ENCODE results near the gene NOL3. TPM values are rescaled to one million over a fixed set of nuclear protein-coding genes. Genes with fewer than 3 reads are reported as not detected.

Gene NOL3
- total and polyA plus RNA-seq, 12 donors: 36.4 to 168 (median 110) TPM

GRCh38 chr16:67196881-67197280 lies 26.5 kb downstream of the NOL3 start:
- Histone ChIP-seq H3K9me3 (replicated peaks in 1 of 3) (no peaks in the 10 kb centered on the region), H3K4me1 (replicated peaks in 1 of 2) (peaks cover 11 to 23% of the 10 kb centered on the region in 2 donors), H3K27me3 (no peaks in the 10 kb centered on the region), H3K27ac (no peak overlapping the region), H3K4me3 (no peak overlapping the region), H3K36me3 (replicated peaks in 1 of 2) (peaks cover 0 to 51% of the 10 kb centered on the region in 2 donors)
- intact Hi-C loops (cut with DNase I): no loop called here
- 80 to 100% (median 95%) methylated on average over 1 of the region's 1 CpG for WGBS, 4 donors
- TF ChIP-seq, protein P1, sequence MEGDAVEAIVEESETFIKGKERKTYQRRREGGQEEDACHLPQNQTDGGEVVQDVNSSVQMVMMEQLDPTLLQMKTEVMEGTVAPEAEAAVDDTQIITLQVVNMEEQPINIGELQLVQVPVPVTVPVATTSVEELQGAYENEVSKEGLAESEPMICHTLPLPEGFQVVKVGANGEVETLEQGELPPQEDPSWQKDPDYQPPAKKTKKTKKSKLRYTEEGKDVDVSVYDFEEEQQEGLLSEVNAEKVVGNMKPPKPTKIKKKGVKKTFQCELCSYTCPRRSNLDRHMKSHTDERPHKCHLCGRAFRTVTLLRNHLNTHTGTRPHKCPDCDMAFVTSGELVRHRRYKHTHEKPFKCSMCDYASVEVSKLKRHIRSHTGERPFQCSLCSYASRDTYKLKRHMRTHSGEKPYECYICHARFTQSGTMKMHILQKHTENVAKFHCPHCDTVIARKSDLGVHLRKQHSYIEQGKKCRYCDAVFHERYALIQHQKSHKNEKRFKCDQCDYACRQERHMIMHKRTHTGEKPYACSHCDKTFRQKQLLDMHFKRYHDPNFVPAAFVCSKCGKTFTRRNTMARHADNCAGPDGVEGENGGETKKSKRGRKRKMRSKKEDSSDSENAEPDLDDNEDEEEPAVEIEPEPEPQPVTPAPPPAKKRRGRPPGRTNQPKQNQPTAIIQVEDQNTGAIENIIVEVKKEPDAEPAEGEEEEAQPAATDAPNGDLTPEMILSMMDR (IDR thresholded peaks at IDR 0.05): no peak
- no peak for TF ChIP-seq POLR2A (IDR thresholded peaks at IDR 0.05)
- DNase-seq: no peak

GRCh38 chr16:67197704-67198103 lies 27.4 kb downstream of the NOL3 start:
- WGBS, 4 donors: 56 to 85% (median 65%) methylated on average over 6 of the region's 6 CpGs
- no peaks in the 10 kb centered on the region for H3K27me3 ChIP-seq
- no peak for DNase-seq
- intact Hi-C loops (cut with DNase I): no loop called here
- TF ChIP-seq, protein P1 (IDR thresholded peaks at IDR 0.05): no peak
- TF ChIP-seq POLR2A (IDR thresholded peaks at IDR 0.05): no peak
- H3K36me3 ChIP-seq (replicated peaks in 1 of 2): peaks cover 0 to 58% of the 10 kb centered on the region in 2 donors
- H3K4me3 ChIP-seq: no peak overlapping the region
- peaks cover 9 to 19% of the 10 kb centered on the region in 2 donors for H3K4me1 ChIP-seq (replicated peaks in 1 of 2)
- no peak overlapping the region for H3K27ac ChIP-seq
- H3K9me3 ChIP-seq (replicated peaks in 1 of 3): no peaks in the 10 kb centered on the region

DNA sequence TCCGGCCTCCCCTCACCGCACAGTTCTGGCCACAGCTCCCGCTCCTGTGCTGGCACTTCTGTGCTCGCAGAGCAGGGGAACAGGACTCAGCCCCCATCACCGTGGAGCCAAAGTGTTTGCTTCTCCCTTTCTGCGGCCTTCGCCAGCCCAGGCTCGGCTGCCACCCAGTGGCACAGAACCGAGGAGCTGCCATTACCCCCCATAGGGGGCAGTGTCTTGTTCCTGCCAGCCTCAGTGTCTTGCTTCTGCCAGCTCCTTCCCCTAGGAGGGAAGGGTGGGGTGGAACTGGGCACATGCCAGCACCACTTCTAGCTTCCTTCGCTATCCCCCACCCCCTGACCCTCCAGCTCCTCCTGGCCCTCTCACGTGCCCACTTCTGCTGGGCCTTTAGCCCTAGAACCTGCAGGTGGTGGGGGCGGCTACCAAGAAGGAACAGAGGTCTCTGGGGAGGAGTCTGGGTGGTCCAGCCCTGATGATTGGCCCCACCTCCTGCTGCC lies 27.9 kb downstream of the NOL3 start:
- DNase-seq: peak in 6 of 7 donors; percentile 70 to 83 (median 74)
- Histone ChIP-seq H3K4me1 (replicated peaks in 1 of 2) (peaks cover 3 to 13% of the 10 kb centered on the region in 2 donors), H3K27ac (peak overlapping the region in 2 of 5 donors; percentile 32 to 45)

GRCh38 chr16:67199011-67199807 lies 28.9 kb downstream of the NOL3 start, which contains the start of gene ELMO3:
ELMO3 (plus strand) TSS chr16:67199131; CDS start chr16:67199327, 196 bp downstream.
- H3K36me3 ChIP-seq (replicated peaks in 1 of 2): peaks cover 0 to 55% of the 10 kb centered on the region in 2 donors
- no peaks in the 10 kb centered on the region for H3K27me3 ChIP-seq
- H3K9me3 ChIP-seq (replicated peaks in 1 of 3): no peaks in the 10 kb centered on the region
- H3K4me1 ChIP-seq (replicated peaks in 1 of 2): peaks cover 0 to 5% of the 10 kb centered on the region in 2 donors
- TF ChIP-seq, protein P1 (IDR thresholded peaks at IDR 0.05): peak in 3 of 6 experiments; percentile 14 to 53 (median 28)
- TF ChIP-seq POLR2A (IDR thresholded peaks at IDR 0.05): no peak
- intact Hi-C loops (cut with DNase I): no loop called here
- WGBS, 4 donors: 38 to 49% (median 45%) methylated on average over 26 to 61 of the region's 61 CpGs
- H3K27ac ChIP-seq: peak within 1 kb of the TSS in 2 of 5 donors; percentile 33 to 45
- H3K4me3 ChIP-seq: peak within 1 kb of the TSS in 1 of 4 donors; percentile 32
- DNase-seq: no peak

More for the DNA sequence above, 27.9 kb downstream of the NOL3 start:
- TF ChIP-seq, protein P1 (IDR thresholded peaks at IDR 0.05): peak; percentile 63 to 87 (median 76)
- TF ChIP-seq POLR2A (IDR thresholded peaks at IDR 0.05): no peak
- Histone ChIP-seq H3K4me3 (no peak overlapping the region), H3K36me3 (replicated peaks in 1 of 2) (peaks cover 0 to 63% of the 10 kb centered on the region in 2 donors), H3K9me3 (replicated peaks in 1 of 3) (no peaks in the 10 kb centered on the region), H3K27me3 (no peaks in the 10 kb centered on the region)
- intact Hi-C loops (cut with DNase I): no loop called here
- 44 to 67% (median 47%) methylated on average over 4 to 12 of the region's 12 CpGs for WGBS, 4 donors
